Gastroesophageal sphincter (tissue), 4 donors: ENCODE data around the gene PEA15. TPM values are rescaled to one million over a fixed set of nuclear protein-coding genes. Genes with fewer than 3 reads are reported as not detected.

Experiments
- ATAC-seq: fragments of 150-250 bp; one replicate; pipeline ENCODE4 v1.9.1; 2016; ENCODE audit warnings: mild to moderate bottlenecking, moderate library complexity
- H3K27ac ChIP-seq, 4 donors: fragments of 200-600 bp; sonication (generic) in 3 of 4; 1 replicate in 3 of 4; 2 replicates in 1 of 4; pipeline ENCODE4 v1.5.1; 2016 to 2019
- H3K27me3 ChIP-seq: fragments of 200-600 bp; sonication (generic); one replicate; pipeline ENCODE4 v1.5.1; 2019
- H3K36me3 ChIP-seq, 2 donors: fragments of 200-600 bp; sonication (generic); one replicate each; pipeline ENCODE4 v1.5.1; 2019; ENCODE audit warnings: control low read depth in 1 of 2
- H3K4me1 ChIP-seq, 3 donors: fragments of 200-600 bp; sonication (generic); 1 replicate in 2 of 3; 2 replicates in 1 of 3; pipeline ENCODE4 v1.5.1; 2016 to 2019; ENCODE audit warnings: control low read depth in 2 of 3
- H3K4me3 ChIP-seq, 2 donors: fragments of 200-600 bp; sonication (generic); one replicate each; pipeline ENCODE4 v1.5.1; 2019; ENCODE audit warnings: mild to moderate bottlenecking in 1 of 2, moderate library complexity in 1 of 2
- H3K9me3 ChIP-seq, 3 donors: fragments of 200-600 bp; sonication (generic); one replicate each; pipeline ENCODE4 v1.5.1; 2017 to 2019; ENCODE audit warnings: control low read depth in 2 of 3
- EP300 ChIP-seq: sonication (generic); formaldehyde crosslinking; IDR thresholded peaks from one replicate; pipeline ENCODE4 v1.6.1; 2017; ENCODE audit warnings: antibody characterized with exemption, mild to moderate bottlenecking
- POLR2A ChIP-seq, 2 donors: fragments of 450-650 bp; IDR thresholded peaks; one replicate each; pipeline ENCODE4 v1.6.1; 2017; ENCODE audit warnings: antibody characterized with exemption in 2 of 2, mild to moderate bottlenecking in 2 of 2, moderate library complexity in 1 of 2
- POLR2AphosphoS5 ChIP-seq: sonication (generic); formaldehyde crosslinking; IDR thresholded peaks from one replicate; pipeline ENCODE4 v1.6.1; 2017; ENCODE audit warnings: antibody characterized with exemption
- WGBS, 2 donors: methylation state at CpG; one replicate each; pipeline ENCODE4 v1.1.5; 2018; ENCODE audit warnings: low coverage in 1 of 2; 5-methylcytosine and 5-hydroxymethylcytosine counted together
- total RNA-seq, 4 donors: library from RNA; depleted of rRNA; stranded (reverse); fragments of >200 nt; gene quantifications; one replicate each; pipeline ENCODE4 v1.1.0, GENCODE V29; 2016
- TF ChIP-seq, protein P1 (sequence below), 4 experiments: fragments of 200-600 bp in 2 of 4; fragments of 450-650 bp in 2 of 4; sonication (generic) in 1 of 4; IDR thresholded peaks; one replicate each; pipeline ENCODE4 v1.5.1; 2017 to 2019; ENCODE audit warnings: antibody characterized with exemption in 4 of 4, mild to moderate bottlenecking in 2 of 4, moderate library complexity in 2 of 4

PEA15 gene
- total RNA-seq, 4 donors from 2014 or later: 94.6 to 325 (median 164) TPM

DNA sequence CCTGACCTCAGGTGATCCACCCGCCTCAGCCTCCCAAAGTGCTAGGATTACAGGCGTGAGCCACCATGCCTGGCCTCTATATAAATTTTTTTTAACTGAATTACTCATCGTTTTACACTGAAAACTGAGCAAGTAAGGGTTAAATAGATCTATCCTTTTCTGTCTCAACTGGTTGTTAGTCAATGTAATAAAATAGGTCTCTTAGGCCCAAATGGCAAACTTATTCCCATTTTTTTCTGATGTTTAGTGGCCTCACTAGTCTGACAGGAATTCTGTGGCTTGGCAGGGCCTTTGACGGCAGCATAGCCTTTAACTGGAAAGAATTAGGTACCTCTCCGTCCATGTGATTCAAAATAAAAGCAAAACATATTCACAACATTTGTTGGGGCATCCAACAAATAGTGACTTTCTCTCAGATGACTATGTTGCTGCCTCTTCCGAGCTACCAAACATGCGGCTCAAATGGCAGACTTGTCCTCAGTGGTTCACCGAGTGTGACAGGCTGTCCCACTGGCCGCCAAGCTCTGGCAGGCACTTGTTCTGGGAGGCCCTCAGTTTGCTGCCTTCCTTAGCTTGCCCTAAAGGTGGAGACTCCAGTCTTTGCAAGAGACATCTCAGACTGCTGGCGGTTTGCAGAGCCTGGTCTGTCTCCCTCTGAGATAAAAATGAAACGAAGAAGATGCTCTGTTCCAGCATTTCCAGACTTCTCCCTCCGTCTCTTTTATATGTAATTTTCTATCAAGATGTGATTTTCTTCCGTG, 36.4 kb upstream of the PEA15 start:
- H3K9me3 ChIP-seq: no peaks in the 10 kb centered on the region
- 74 to 80% methylated on average over 8 to 10 of the region's 13 CpGs for WGBS, 2 donors
- H3K4me1 ChIP-seq: no peaks in the 10 kb centered on the region
- no peaks in the 10 kb centered on the region for H3K27me3 ChIP-seq
- TF ChIP-seq POLR2A (IDR thresholded peaks at IDR 0.05): no peak
- no peak for TF ChIP-seq POLR2AphosphoS5
- TF ChIP-seq EP300: no peak
- TF ChIP-seq, protein P1, sequence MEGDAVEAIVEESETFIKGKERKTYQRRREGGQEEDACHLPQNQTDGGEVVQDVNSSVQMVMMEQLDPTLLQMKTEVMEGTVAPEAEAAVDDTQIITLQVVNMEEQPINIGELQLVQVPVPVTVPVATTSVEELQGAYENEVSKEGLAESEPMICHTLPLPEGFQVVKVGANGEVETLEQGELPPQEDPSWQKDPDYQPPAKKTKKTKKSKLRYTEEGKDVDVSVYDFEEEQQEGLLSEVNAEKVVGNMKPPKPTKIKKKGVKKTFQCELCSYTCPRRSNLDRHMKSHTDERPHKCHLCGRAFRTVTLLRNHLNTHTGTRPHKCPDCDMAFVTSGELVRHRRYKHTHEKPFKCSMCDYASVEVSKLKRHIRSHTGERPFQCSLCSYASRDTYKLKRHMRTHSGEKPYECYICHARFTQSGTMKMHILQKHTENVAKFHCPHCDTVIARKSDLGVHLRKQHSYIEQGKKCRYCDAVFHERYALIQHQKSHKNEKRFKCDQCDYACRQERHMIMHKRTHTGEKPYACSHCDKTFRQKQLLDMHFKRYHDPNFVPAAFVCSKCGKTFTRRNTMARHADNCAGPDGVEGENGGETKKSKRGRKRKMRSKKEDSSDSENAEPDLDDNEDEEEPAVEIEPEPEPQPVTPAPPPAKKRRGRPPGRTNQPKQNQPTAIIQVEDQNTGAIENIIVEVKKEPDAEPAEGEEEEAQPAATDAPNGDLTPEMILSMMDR (IDR thresholded peaks at IDR 0.05): no peak
- ATAC-seq: no peak
- H3K36me3 ChIP-seq: no peaks in the 10 kb centered on the region
- H3K27ac ChIP-seq: no peak overlapping the region
- H3K4me3 ChIP-seq: no peak overlapping the region

DNA sequence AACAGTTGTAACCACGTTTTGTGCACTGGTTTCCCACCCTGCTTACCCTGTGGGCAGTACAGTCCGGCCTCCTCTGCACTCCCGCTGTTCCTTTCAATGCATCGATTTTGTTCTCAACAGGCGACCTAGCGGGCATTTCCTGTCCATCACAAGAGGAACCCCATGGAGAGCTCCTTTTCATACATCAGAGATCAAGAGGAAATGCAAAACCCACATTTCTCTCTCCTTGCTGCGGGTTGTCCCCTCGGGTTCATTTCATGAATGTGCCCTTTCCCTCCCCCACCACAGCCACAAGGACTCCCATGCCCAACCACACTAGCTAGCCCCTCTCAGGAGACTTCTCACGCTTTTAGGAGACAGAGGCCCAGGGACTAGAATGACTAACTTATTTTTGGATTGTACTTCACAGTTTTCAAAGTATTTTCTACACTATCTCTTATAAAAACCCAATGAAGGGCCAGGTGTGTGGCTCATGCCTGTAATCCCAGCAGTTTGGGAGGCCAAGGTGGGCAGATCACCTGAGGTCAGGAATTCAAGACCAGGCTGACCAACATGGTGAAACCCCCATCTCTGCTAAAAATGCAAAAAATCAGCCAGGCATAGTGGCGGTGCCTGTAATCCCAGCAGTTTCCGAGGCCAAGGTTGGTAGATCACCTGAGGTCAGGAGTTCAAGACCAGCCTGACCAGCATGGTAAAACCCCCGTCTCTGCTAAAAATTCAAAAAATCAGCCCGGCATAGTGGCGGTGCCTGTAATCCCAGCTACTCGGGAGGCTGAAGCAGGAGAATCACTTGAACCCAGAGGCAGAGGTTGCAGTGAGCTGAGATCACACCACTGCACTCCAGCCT, 35.4 kb upstream of the PEA15 start:
- no peak for ATAC-seq
- H3K4me1 ChIP-seq: no peaks in the 10 kb centered on the region
- no peak overlapping the region for H3K27ac ChIP-seq
- H3K27me3 ChIP-seq: no peaks in the 10 kb centered on the region
- TF ChIP-seq POLR2AphosphoS5 (no peak), POLR2A (IDR thresholded peaks at IDR 0.05) (no peak), EP300 (no peak)
- TF ChIP-seq, protein P1 (IDR thresholded peaks at IDR 0.05): no peak
- H3K36me3 ChIP-seq: no peaks in the 10 kb centered on the region
- H3K4me3 ChIP-seq: no peak overlapping the region
- H3K9me3 ChIP-seq: no peaks in the 10 kb centered on the region
- 42 to 54% methylated on average over 9 to 12 of the region's 15 CpGs for WGBS, 2 donors

DNA sequence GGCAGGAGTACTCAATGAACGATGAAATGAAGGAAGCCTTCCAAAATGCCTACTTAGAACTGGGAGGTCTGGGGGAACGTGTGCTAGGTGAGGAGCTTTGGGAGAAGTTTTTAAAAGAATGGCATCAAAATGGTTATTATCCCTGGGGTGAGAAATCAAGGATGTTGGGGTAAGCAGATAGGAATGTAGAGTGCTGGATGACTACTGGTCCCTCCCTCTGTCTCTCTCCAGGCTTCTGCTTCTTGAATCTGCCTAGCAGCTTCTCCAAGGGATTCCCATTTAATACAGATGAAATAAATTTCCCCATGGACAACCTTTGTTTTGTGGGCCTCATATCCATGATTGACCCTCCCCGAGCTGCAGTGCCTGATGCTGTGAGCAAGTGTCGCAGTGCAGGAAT, 33.8 kb upstream of the PEA15 start:
- H3K4me3 ChIP-seq: no peak overlapping the region
- H3K36me3 ChIP-seq: no peaks in the 10 kb centered on the region
- no peaks in the 10 kb centered on the region for H3K27me3 ChIP-seq
- WGBS, 2 donors: 64 to 83% methylated on average over 2 to 4 of the region's 4 CpGs
- no peaks in the 10 kb centered on the region for H3K4me1 ChIP-seq
- no peak overlapping the region for H3K27ac ChIP-seq
- H3K9me3 ChIP-seq: no peaks in the 10 kb centered on the region
- TF ChIP-seq POLR2A (IDR thresholded peaks at IDR 0.05): no peak
- TF ChIP-seq, protein P1 (IDR thresholded peaks at IDR 0.05): no peak
- no peak for TF ChIP-seq POLR2AphosphoS5
- TF ChIP-seq EP300: no peak
- no peak for ATAC-seq

- Histone ChIP-seq H3K27me3 (no peaks in the 10 kb centered on the region), H3K4me3 (no peak overlapping the region), H3K36me3 (no peaks in the 10 kb centered on the region), H3K4me1 (no peaks in the 10 kb centered on the region), H3K27ac (no peak overlapping the region), H3K9me3 (no peaks in the 10 kb centered on the region)
- 34 to 72% methylated on average over 8 to 9 of the region's 9 CpGs for WGBS, 2 donors
- TF ChIP-seq, protein P1 (IDR thresholded peaks at IDR 0.05): no peak
- no peak for TF ChIP-seq POLR2AphosphoS5
- TF ChIP-seq EP300: no peak
- TF ChIP-seq POLR2A (IDR thresholded peaks at IDR 0.05): no peak
- ATAC-seq: no peak
Observed at GRCh38 chr1:160171980-160172379, 33.2 kb upstream of the PEA15 start.
